ENCODE measurements around the gene CHD9NB. TPM values are rescaled to one million over a fixed set of nuclear protein-coding genes. Genes with fewer than 3 reads are reported as not detected.

Gene CHD9NB
- polyA plus RNA-seq, 1 of the 3 experiments (the other 2 are of a cell fraction) = 2.7 TPM

DNA sequence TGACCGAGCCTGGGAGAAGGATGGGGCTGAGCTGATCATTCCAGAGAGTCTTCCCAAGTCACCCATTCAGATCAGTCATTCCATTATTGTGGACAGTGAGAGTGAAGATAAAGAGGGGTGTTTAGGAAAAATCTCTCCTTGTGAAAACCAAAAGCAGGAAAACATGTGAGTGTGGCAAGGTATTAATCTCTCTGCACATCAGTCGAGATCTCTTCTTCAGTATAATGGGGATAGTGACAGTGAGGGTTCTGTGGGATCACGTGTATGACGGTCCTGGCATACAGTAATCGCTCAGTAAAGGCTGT, 37.5 kb upstream of the CHD9NB start:
- Histone ChIP-seq H3K79me2 (ENCODE audit: insufficient read depth) (peaks cover 23% of the 10 kb centered on the region), H3K27me3 (ENCODE audit: insufficient read depth) (no peaks in the 10 kb centered on the region), H3K27ac (ENCODE audit: low read depth in 2 of 2, low read length in 1 of 2) (peak overlapping the region; percentile 98 to 100), H3K4me2 (peak overlapping the region; percentile 85; the same call in 1 of the 2 replicates), H3K9me3 (no peaks in the 10 kb centered on the region), H3K36me3 (replicated peaks in 1 of 2; ENCODE audit: control insufficient read depth in 1 of 2, insufficient read depth in 2 of 2, low read length in 1 of 2) (no peaks in the 10 kb centered on the region), H3K9ac (peak overlapping the region; percentile 67; the same call in 1 of the 2 replicates), H3K9me2 (no peaks in the 10 kb centered on the region), H3K4me3 (ENCODE audit: low read depth in 2 of 2, low read length in 1 of 2) (no peak overlapping the region), H2AFZ (ENCODE audit: low read depth) (no peak overlapping the region), H3F3A (replicated peaks; ENCODE audit: insufficient read depth) (peaks cover 35% of the 10 kb centered on the region), H3K4me1 (ENCODE audit: control insufficient read depth in 1 of 2, insufficient read depth in 2 of 2, low read depth in 1 of 2, low read length in 1 of 2) (peaks cover 54 to 58% of the 10 kb centered on the region in 2 experiments), H4K20me1 (ENCODE audit: insufficient read depth) (no peaks in the 10 kb centered on the region)
- 73% methylated on average over 4 of the region's 5 CpGs for WGBS (ENCODE audit: low lambda C conversion rate)
- ChIA-PET CTCF (interaction anchor here (0.9 to 1.0 kb wide), 2 partner anchors 9 to 12 kb away, joined by 3 read pairs; no protein-coding TSS in a partner anchor), POLR2A (interaction anchor here (0.6 to 1.0 kb wide), 3 partner anchors 10 to 18 kb away, joined by 3 to 6 read pairs (median 3); no protein-coding TSS in a partner anchor)
- TF ChIP-seq SMC3 (IDR thresholded peaks at IDR 0.05; ENCODE audit: low read depth, low read length) (no peak), RAD21 (IDR thresholded peaks at IDR 0.05; ENCODE audit: low read length) (no peak), MXI1 (IDR thresholded peaks at IDR 0.05; ENCODE audit: low read depth, low read length) (no peak), JUND (IDR thresholded peaks at IDR 0.05) (no peak), EP300 (IDR thresholded peaks at IDR 0.05; ENCODE audit: borderline replicate concordance in 1 of 2, low read depth in 1 of 2, low read length in 1 of 2) (no peak)
- TF ChIP-seq, protein P1, sequence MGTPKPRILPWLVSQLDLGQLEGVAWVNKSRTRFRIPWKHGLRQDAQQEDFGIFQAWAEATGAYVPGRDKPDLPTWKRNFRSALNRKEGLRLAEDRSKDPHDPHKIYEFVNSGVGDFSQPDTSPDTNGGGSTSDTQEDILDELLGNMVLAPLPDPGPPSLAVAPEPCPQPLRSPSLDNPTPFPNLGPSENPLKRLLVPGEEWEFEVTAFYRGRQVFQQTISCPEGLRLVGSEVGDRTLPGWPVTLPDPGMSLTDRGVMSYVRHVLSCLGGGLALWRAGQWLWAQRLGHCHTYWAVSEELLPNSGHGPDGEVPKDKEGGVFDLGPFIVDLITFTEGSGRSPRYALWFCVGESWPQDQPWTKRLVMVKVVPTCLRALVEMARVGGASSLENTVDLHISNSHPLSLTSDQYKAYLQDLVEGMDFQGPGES (IDR thresholded peaks at IDR 0.05; ENCODE audit: low read depth, low read length) = no peak
- no peak for DNase-seq

- Histone ChIP-seq H3K9ac (peak overlapping the region; percentile 67; the same call in 1 of the 2 replicates), H3K4me1 (ENCODE audit: control insufficient read depth in 1 of 2, insufficient read depth in 2 of 2, low read depth in 1 of 2, low read length in 1 of 2) (peaks cover 60 to 64% of the 10 kb centered on the region in 2 experiments), H3K27ac (ENCODE audit: low read depth in 2 of 2, low read length in 1 of 2) (peak overlapping the region; percentile 98 to 100), H3K9me3 (no peaks in the 10 kb centered on the region), H3K27me3 (ENCODE audit: insufficient read depth) (no peaks in the 10 kb centered on the region), H3K79me2 (ENCODE audit: insufficient read depth) (peaks cover 18% of the 10 kb centered on the region), H3K4me2 (peak overlapping the region; percentile 85; the same call in 1 of the 2 replicates), H3F3A (replicated peaks; ENCODE audit: insufficient read depth) (peaks cover 40% of the 10 kb centered on the region), H3K4me3 (ENCODE audit: low read depth in 2 of 2, low read length in 1 of 2) (no peak overlapping the region), H3K9me2 (no peaks in the 10 kb centered on the region), H4K20me1 (ENCODE audit: insufficient read depth) (no peaks in the 10 kb centered on the region), H2AFZ (ENCODE audit: low read depth) (no peak overlapping the region), H3K36me3 (replicated peaks in 1 of 2; ENCODE audit: control insufficient read depth in 1 of 2, insufficient read depth in 2 of 2, low read length in 1 of 2) (no peaks in the 10 kb centered on the region)
- DNase-seq = no peak
- ChIA-PET POLR2A (interaction anchor here (0.9 to 1.0 kb wide), 2 partner anchors 9 to 11 kb away, joined by 3 read pairs; no protein-coding TSS in a partner anchor), CTCF (interaction anchor here (0.9 to 1.0 kb wide), 2 partner anchors 9 to 11 kb away, joined by 3 read pairs; no protein-coding TSS in a partner anchor)
- 74% methylated on average over 4 of the region's 4 CpGs for WGBS (ENCODE audit: low lambda C conversion rate)
- TF ChIP-seq, protein P2, sequence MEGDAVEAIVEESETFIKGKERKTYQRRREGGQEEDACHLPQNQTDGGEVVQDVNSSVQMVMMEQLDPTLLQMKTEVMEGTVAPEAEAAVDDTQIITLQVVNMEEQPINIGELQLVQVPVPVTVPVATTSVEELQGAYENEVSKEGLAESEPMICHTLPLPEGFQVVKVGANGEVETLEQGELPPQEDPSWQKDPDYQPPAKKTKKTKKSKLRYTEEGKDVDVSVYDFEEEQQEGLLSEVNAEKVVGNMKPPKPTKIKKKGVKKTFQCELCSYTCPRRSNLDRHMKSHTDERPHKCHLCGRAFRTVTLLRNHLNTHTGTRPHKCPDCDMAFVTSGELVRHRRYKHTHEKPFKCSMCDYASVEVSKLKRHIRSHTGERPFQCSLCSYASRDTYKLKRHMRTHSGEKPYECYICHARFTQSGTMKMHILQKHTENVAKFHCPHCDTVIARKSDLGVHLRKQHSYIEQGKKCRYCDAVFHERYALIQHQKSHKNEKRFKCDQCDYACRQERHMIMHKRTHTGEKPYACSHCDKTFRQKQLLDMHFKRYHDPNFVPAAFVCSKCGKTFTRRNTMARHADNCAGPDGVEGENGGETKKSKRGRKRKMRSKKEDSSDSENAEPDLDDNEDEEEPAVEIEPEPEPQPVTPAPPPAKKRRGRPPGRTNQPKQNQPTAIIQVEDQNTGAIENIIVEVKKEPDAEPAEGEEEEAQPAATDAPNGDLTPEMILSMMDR (IDR thresholded peaks at IDR 0.05) = no peak
- TF ChIP-seq TEAD4 (IDR thresholded peaks at IDR 0.05; ENCODE audit: borderline replicate concordance, insufficient read depth) = no peak
- no peak for TF ChIP-seq GATA2 (CRISPR knock-in tag; IDR thresholded peaks at IDR 0.05)
- TF ChIP-seq MEF2A (IDR thresholded peaks at IDR 0.05; ENCODE audit: borderline replicate concordance, low read depth) = no peak
- TF ChIP-seq RFX5 (IDR thresholded peaks at IDR 0.05; ENCODE audit: low read length) = no peak
- TF ChIP-seq FOXM1 (IDR thresholded peaks at IDR 0.05; ENCODE audit: low read depth) = no peak
- TF ChIP-seq YY1 (IDR thresholded peaks at IDR 0.05; ENCODE audit: low read depth) = no peak
- TF ChIP-seq TAF1 (IDR thresholded peaks at IDR 0.05; ENCODE audit: borderline replicate concordance, low read depth, low read length) = no peak
- no peak for TF ChIP-seq SIN3A (IDR thresholded peaks at IDR 0.05; ENCODE audit: borderline replicate concordance, low read depth, low read length)
- TF ChIP-seq, protein P3, sequence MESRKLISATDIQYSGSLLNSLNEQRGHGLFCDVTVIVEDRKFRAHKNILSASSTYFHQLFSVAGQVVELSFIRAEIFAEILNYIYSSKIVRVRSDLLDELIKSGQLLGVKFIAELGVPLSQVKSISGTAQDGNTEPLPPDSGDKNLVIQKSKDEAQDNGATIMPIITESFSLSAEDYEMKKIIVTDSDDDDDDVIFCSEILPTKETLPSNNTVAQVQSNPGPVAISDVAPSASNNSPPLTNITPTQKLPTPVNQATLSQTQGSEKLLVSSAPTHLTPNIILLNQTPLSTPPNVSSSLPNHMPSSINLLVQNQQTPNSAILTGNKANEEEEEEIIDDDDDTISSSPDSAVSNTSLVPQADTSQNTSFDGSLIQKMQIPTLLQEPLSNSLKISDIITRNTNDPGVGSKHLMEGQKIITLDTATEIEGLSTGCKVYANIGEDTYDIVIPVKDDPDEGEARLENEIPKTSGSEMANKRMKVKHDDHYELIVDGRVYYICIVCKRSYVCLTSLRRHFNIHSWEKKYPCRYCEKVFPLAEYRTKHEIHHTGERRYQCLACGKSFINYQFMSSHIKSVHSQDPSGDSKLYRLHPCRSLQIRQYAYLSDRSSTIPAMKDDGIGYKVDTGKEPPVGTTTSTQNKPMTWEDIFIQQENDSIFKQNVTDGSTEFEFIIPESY (IDR thresholded peaks at IDR 0.05; ENCODE audit: borderline replicate concordance, low read depth) = no peak
- TF ChIP-seq MAX (IDR thresholded peaks at IDR 0.05; ENCODE audit: low read depth) = no peak
- no peak for TF ChIP-seq GABPA (IDR thresholded peaks at IDR 0.05; ENCODE audit: low read depth)
- no peak for TF ChIP-seq POLR2AphosphoS5 (IDR thresholded peaks at IDR 0.05; ENCODE audit: low read depth, low read length)
- TF ChIP-seq, protein P4, sequence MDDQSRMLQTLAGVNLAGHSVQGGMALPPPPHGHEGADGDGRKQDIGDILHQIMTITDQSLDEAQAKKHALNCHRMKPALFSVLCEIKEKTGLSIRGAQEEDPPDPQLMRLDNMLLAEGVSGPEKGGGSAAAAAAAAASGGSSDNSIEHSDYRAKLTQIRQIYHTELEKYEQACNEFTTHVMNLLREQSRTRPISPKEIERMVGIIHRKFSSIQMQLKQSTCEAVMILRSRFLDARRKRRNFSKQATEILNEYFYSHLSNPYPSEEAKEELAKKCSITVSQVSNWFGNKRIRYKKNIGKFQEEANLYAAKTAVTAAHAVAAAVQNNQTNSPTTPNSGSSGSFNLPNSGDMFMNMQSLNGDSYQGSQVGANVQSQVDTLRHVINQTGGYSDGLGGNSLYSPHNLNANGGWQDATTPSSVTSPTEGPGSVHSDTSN (IDR thresholded peaks at IDR 0.05) = no peak
- TF ChIP-seq NFIC (IDR thresholded peaks at IDR 0.05; ENCODE audit: borderline replicate concordance) = no peak; the same call in 1 of the 2 replicates
- TF ChIP-seq JUND (IDR thresholded peaks at IDR 0.05) = no peak
These were observed 37.0 kb upstream of the CHD9NB start for GRCh38 chr16:53089434-53090285.
